ENCODE measurements around the gene PPIE. TPM values are rescaled to one million over a fixed set of nuclear protein-coding genes. Genes with fewer than 3 reads are reported as not detected.

The PPIE gene
- total RNA-seq, 1 experiment from 2014 or later, result 42.5 TPM

DNA sequence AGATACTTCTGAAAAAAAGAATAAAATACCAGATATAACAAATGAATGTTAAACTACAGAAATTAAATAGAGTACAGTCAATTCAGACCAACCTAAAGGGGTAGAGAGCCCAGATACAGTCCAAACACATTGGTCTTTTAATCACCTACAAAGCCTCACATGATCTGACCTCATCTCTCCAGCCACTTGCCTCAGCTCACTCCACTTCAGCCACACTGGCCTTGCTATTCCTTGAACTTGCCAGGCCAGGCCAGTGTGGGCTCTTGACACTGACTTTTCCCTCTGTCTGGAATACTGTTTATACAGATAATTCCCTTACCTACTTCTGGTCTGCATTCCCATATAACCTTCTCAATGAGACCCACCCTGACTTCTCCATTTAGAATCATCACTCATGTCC, 17.0 kb upstream of the PPIE start (continued):
- TF ChIP-seq E2F4 (CRISPR knock-in tag; IDR thresholded peaks at IDR 0.05; ENCODE audit: borderline replicate concordance, low read depth) (no peak), USF2 (CRISPR knock-in tag; IDR thresholded peaks at IDR 0.05) (no peak), MXD4 (CRISPR knock-in tag; IDR thresholded peaks at IDR 0.05; ENCODE audit: borderline replicate concordance) (no peak), ZNF396 (CRISPR knock-in tag; IDR thresholded peaks at IDR 0.05; ENCODE audit: borderline replicate concordance) (no peak), TEAD1 (CRISPR knock-in tag; IDR thresholded peaks at IDR 0.05) (no peak), NFE2L1 (CRISPR knock-in tag; IDR thresholded peaks at IDR 0.05) (no peak)
- TF ChIP-seq, protein P1, sequence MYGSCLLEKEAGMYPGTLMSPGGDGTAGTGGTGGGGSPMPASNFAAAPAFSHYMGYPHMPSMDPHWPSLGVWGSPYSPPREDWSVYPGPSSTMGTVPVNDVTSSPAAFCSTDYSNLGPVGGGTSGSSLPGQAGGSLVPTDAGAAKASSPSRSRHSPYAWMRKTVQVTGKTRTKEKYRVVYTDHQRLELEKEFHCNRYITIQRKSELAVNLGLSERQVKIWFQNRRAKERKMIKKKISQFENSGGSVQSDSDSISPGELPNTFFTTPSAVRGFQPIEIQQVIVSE (CRISPR knock-in tag; IDR thresholded peaks at IDR 0.05; ENCODE audit: borderline replicate concordance), result no peak

DNA sequence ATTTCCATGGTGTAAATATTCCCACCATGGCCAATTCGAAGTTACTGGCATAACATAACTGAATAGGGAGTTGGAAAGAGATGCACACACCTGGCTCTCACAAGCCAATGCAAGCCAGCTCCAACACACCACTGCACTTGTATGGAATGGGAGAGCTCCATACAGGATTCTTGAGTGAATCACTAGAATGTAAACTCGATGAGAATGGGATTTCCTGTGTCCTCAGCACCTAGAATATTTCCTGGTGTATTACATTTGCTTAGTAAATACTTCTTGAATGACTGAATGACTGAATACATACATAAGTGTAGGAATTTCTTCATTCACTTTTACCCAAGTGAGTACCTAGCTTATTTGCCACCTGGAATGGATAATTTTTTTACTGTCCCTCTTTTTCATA, 16.2 kb upstream of the PPIE start:
- Mint-ChIP-seq H3K4me3 (no peak overlapping the region), H3K4me1 (no peaks in the 10 kb centered on the region), H3K36me3 (no peaks in the 10 kb centered on the region), H3K9me3 (no peaks in the 10 kb centered on the region), H3K27me3 (ENCODE audit: low read depth) (peaks cover 94% of the 10 kb centered on the region), H3K27ac (no peak overlapping the region)
- no peak for ATAC-seq
- POLR2A ChIA-PET, result no interaction called here
- TF ChIP-seq, protein P2, sequence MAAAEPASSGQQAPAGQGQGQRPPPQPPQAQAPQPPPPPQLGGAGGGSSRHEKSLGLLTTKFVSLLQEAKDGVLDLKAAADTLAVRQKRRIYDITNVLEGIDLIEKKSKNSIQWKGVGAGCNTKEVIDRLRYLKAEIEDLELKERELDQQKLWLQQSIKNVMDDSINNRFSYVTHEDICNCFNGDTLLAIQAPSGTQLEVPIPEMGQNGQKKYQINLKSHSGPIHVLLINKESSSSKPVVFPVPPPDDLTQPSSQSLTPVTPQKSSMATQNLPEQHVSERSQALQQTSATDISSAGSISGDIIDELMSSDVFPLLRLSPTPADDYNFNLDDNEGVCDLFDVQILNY (CRISPR knock-in tag; IDR thresholded peaks at IDR 0.05), result no peak
- TF ChIP-seq TEAD1 (CRISPR knock-in tag; IDR thresholded peaks at IDR 0.05) (no peak), ZNF671 (CRISPR knock-in tag; IDR thresholded peaks at IDR 0.05) (no peak), ZNF263 (CRISPR knock-in tag; IDR thresholded peaks at IDR 0.05; ENCODE audit: low read depth) (no peak), FOXJ3 (CRISPR knock-in tag; IDR thresholded peaks at IDR 0.05; ENCODE audit: borderline replicate concordance) (no peak), SP1 (CRISPR knock-in tag; conservative IDR thresholded peaks at IDR 0.05) (no peak), MXD4 (CRISPR knock-in tag; IDR thresholded peaks at IDR 0.05; ENCODE audit: borderline replicate concordance) (no peak), ZNF396 (CRISPR knock-in tag; IDR thresholded peaks at IDR 0.05; ENCODE audit: borderline replicate concordance) (no peak), TCF7 (CRISPR knock-in tag; IDR thresholded peaks at IDR 0.05; ENCODE audit: low read depth) (no peak), PREB (CRISPR knock-in tag; IDR thresholded peaks at IDR 0.05; ENCODE audit: borderline replicate concordance) (no peak), ZNF281 (CRISPR knock-in tag; IDR thresholded peaks at IDR 0.05) (no peak), ARID4B (CRISPR knock-in tag; IDR thresholded peaks at IDR 0.05; ENCODE audit: borderline replicate concordance) (no peak)
- TF ChIP-seq, protein P3, sequence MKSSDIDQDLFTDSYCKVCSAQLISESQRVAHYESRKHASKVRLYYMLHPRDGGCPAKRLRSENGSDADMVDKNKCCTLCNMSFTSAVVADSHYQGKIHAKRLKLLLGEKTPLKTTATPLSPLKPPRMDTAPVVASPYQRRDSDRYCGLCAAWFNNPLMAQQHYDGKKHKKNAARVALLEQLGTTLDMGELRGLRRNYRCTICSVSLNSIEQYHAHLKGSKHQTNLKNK (CRISPR knock-in tag; IDR thresholded peaks at IDR 0.05), result no peak
- CTCF ChIA-PET, result interaction anchor here (1.2 to 1.7 kb wide), 3 partner anchors 10 to 116 kb away, joined by 3 to 5 read pairs (median 5); no protein-coding TSS in a partner anchor
- no peak for DNase-seq (ENCODE audit: low spot score)
